H1 (cell line): ENCODE results near the gene CSF2RB. TPM values are rescaled to one million over a fixed set of nuclear protein-coding genes. Genes with fewer than 3 reads are reported as not detected.

Experiments used
- CTCF ChIA-PET: fragments of 300-600 bp; sonication (Branson Sonifier 250); formaldehyde crosslinking; loops from one replicate; lab custom pipeline; 2021; ENCODE audit not compliant: partially characterized antibody; lab: Charles Lee
- POLR2A ChIA-PET: fragments of 300-600 bp; sonication (Branson Sonifier 250); formaldehyde crosslinking; loops from one replicate; lab custom pipeline; 2021; ENCODE audit warnings: inconsistent platforms; ENCODE audit not compliant: partially characterized antibody; lab: Charles Lee
- DNase-seq, 2 experiments: peaks; one replicate each; pipeline versions ENCODE4 v3.0.0 to v3.0.0-alpha.2; 2010 to 2022; ENCODE audit warnings: low spot score in 2 of 2, low read depth in 1 of 2, mixed read lengths in 1 of 2
- FAIRE-seq: peaks from 2 replicates; lab custom pipeline; 2011; peaks lifted over from hg19 to GRCh38; lab: Jason Lieb, UNC
- H2AFZ ChIP-seq: 2 replicates; pipeline ENCODE4 v1.8.1; 2012; ENCODE audit warnings: low read length, inconsistent platforms
- H2AK5ac ChIP-seq: 2 replicates; pipeline ENCODE4 v1.6.1; 2013; ENCODE audit warnings: low read depth, low read length
- H2BK120ac ChIP-seq: replicated peaks from 2 replicates; pipeline ENCODE3; 2013; ENCODE audit warnings: low read depth, low read length, inconsistent platforms
- H2BK12ac ChIP-seq: 2 replicates; pipeline ENCODE4 v1.6.1; 2013; ENCODE audit warnings: low read depth, low read length
- H2BK15ac ChIP-seq: 2 replicates; pipeline ENCODE4 v1.6.1; 2013; ENCODE audit warnings: low read length
- H2BK20ac ChIP-seq: 2 replicates; pipeline ENCODE4 v1.6.1; 2013; ENCODE audit warnings: low read length
- H2BK5ac ChIP-seq: 2 replicates; pipeline ENCODE4 v1.6.1; 2013; ENCODE audit warnings: low read depth, low read length
- H3K14ac ChIP-seq: 2 replicates; pipeline ENCODE4 v1.6.1; 2013; ENCODE audit warnings: inconsistent platforms; ENCODE audit not compliant: insufficient read length
- H3K18ac ChIP-seq: 2 replicates; pipeline ENCODE4 v1.6.1; 2013; ENCODE audit warnings: low read length; ENCODE audit errors: extremely low read depth
- H3K23ac ChIP-seq: 2 replicates; pipeline ENCODE4 v1.6.1; 2013; ENCODE audit warnings: inconsistent platforms; ENCODE audit not compliant: insufficient read length
- H3K23me2 ChIP-seq: 2 replicates; pipeline ENCODE4 v1.6.1; 2013; ENCODE audit warnings: low read depth, low read length
- H3K27ac ChIP-seq: 2 replicates; pipeline ENCODE4 v1.6.1; 2011; ENCODE audit warnings: low read depth, low read length, inconsistent platforms
- H3K27me3 ChIP-seq, 4 experiments: replicated peaks in 1 of 4; 1 replicate in 1 of 4; 2 replicates in 3 of 4; pipeline versions ENCODE4 v1.6.1 to v1.8.1; 2011 to 2013; ENCODE audit warnings: low read length in 3 of 4, mild to moderate bottlenecking in 3 of 4, inconsistent platforms in 2 of 4, mixed read lengths in 2 of 4, moderate library complexity in 1 of 4; ENCODE audit not compliant: control insufficient read depth in 3 of 4, insufficient read depth in 3 of 4; ENCODE audit errors: extremely low read depth in 1 of 4
- H3K36me3 ChIP-seq, 4 experiments: 2 replicates each; pipeline versions ENCODE4 v1.6.1 to v1.8.1; 2011 to 2013; ENCODE audit warnings: mild to moderate bottlenecking in 4 of 4, low read length in 3 of 4, moderate library complexity in 2 of 4, control low read depth in 1 of 4, inconsistent platforms in 1 of 4; ENCODE audit not compliant: insufficient read depth in 4 of 4, control insufficient read depth in 2 of 4
- H3K4ac ChIP-seq: replicated peaks from 2 replicates; pipeline ENCODE3; 2013; ENCODE audit warnings: low read length, low read depth, mixed read lengths, inconsistent platforms; ENCODE audit not compliant: insufficient read length
- H3K4me1 ChIP-seq, 4 experiments: replicated peaks in 1 of 4; 1 replicate in 1 of 4; 2 replicates in 3 of 4; pipeline versions ENCODE4 v1.6.1 to v1.8.1; 2011 to 2013; ENCODE audit warnings: low read length in 3 of 4, inconsistent platforms in 2 of 4, mixed read lengths in 1 of 4; ENCODE audit not compliant: insufficient read depth in 4 of 4, control insufficient read depth in 3 of 4
- H3K4me2 ChIP-seq, 2 experiments: 2 replicates each; pipeline versions ENCODE4 v1.6.1 to v1.8.1; 2011 to 2013; ENCODE audit warnings: low read depth in 2 of 2, low read length in 2 of 2, control low read depth in 1 of 2, inconsistent platforms in 1 of 2, mild to moderate bottlenecking in 1 of 2; ENCODE audit not compliant: insufficient read depth in 1 of 2
- H3K4me3 ChIP-seq, 4 experiments: fragments of 200-600, 300-600 bp in 1 of 4; sonication (generic), shearing (Covaris generic), sonication (Bioruptor Twin) in 1 of 4; 2 replicates each; pipeline versions ENCODE4 v1.5.1 to v1.8.1; 2011 to 2016; ENCODE audit warnings: low read length in 4 of 4, low read depth in 3 of 4, control low read depth in 2 of 4, inconsistent platforms in 2 of 4, mild to moderate bottlenecking in 2 of 4, mixed read lengths in 1 of 4, moderate library complexity in 1 of 4; ENCODE audit not compliant: insufficient read depth in 2 of 4; ENCODE audit errors: extremely low read depth in 1 of 4
- H3K56ac ChIP-seq: replicated peaks from 2 replicates; pipeline ENCODE3; 2013; ENCODE audit warnings: low read depth, mild to moderate bottlenecking, mixed read lengths, low read length, inconsistent platforms; ENCODE audit not compliant: insufficient read length
- H3K79me1 ChIP-seq: 2 replicates; pipeline ENCODE4 v1.6.1; 2013; ENCODE audit warnings: low read depth, low read length, control low read depth
- H3K79me2 ChIP-seq, 2 experiments: 2 replicates each; pipeline versions ENCODE4 v1.6.1 to v1.8.1; 2012 to 2013; ENCODE audit warnings: low read length in 2 of 2, mild to moderate bottlenecking in 2 of 2, inconsistent platforms in 1 of 2; ENCODE audit not compliant: insufficient read depth in 2 of 2, control insufficient read depth in 1 of 2
- H3K9ac ChIP-seq, 4 experiments: replicated peaks in 1 of 4; 1 replicate in 1 of 4; 2 replicates in 3 of 4; pipeline versions ENCODE4 v1.6.1 to v1.8.1; 2011 to 2013; ENCODE audit warnings: low read depth in 3 of 4, low read length in 3 of 4, control low read depth in 2 of 4, mild to moderate bottlenecking in 2 of 4, moderate library complexity in 2 of 4, inconsistent platforms in 1 of 4; ENCODE audit errors: extremely low read depth in 1 of 4
- H3K9me3 ChIP-seq, 2 experiments: 2 replicates each; pipeline versions ENCODE4 v1.6.1 to v1.8.1; 2012 to 2013; ENCODE audit warnings: mild to moderate bottlenecking in 2 of 2, moderate library complexity in 2 of 2, control low read depth in 1 of 2, inconsistent platforms in 1 of 2, low read depth in 1 of 2, low read length in 1 of 2, mixed read lengths in 1 of 2; ENCODE audit not compliant: insufficient read depth in 2 of 2
- H4K20me1 ChIP-seq, 2 experiments: replicated peaks in 1 of 2; 2 replicates each; pipeline versions ENCODE3 to v1.8.1; 2011 to 2013; ENCODE audit warnings: inconsistent platforms in 2 of 2, low read length in 2 of 2, mild to moderate bottlenecking in 1 of 2; ENCODE audit not compliant: insufficient read depth in 2 of 2, control insufficient read depth in 1 of 2
- H4K5ac ChIP-seq: 2 replicates; pipeline ENCODE4 v1.6.1; 2013; ENCODE audit warnings: low read length, low read depth, mixed read lengths, inconsistent platforms; ENCODE audit not compliant: insufficient read length
- H4K8ac ChIP-seq: 2 replicates; pipeline ENCODE4 v1.8.0; 2013; ENCODE audit warnings: mild to moderate bottlenecking, moderate library complexity, low read length, inconsistent platforms; ENCODE audit not compliant: insufficient read depth; ENCODE audit errors: extremely low read depth
- H4K91ac ChIP-seq: replicated peaks from 2 replicates; pipeline ENCODE3; 2013; ENCODE audit warnings: low read length, mixed read lengths, inconsistent platforms; ENCODE audit not compliant: insufficient read length
- JUN ChIP-seq: IDR thresholded peaks from 2 replicates; pipeline ENCODE4 v1.6.1; 2011; ENCODE audit warnings: low read depth, mild to moderate bottlenecking, improper control_type of control experiment, low read length
- WGBS, 2 experiments: shearing (Covaris generic) in 1 of 2; methylation state at CpG; one replicate each; pipeline versions ENCODE4 v1.1.6 to v1.1.7; 2013 to 2015; ENCODE audit warnings: low lambda C conversion rate in 2 of 2, mixed read lengths in 2 of 2, inconsistent platforms in 1 of 2, low coverage in 1 of 2, missing lambda C conversion rate in 1 of 2; ENCODE audit not compliant: insufficient replicate concordance in 2 of 2, insufficient coverage in 1 of 2, insufficient read length in 1 of 2; ENCODE audit errors: extremely low coverage in 1 of 2, missing lambda C conversion rate in 1 of 2; 5-methylcytosine and 5-hydroxymethylcytosine counted together
- polyA plus RNA-seq, 7 experiments: library from polyadenylated mRNA; depleted of rRNA in 3 of 7; stranded (reverse) in 5 of 7; unstranded in 2 of 7; fragments of >200 nt in 5 of 7; fragments of 200-250 nt in 2 of 7; gene quantifications; 1 replicate in 5 of 7; 2 replicates in 1 of 7; 4 replicates in 1 of 7; pipeline versions ENCODE4 v1.2.1 to v1.2.3, GENCODE V29; 2011 to 2013; ENCODE audit warnings: missing spikeins in 2 of 7, mixed read lengths in 2 of 7
- total RNA-seq: library from RNA; stranded (reverse); fragmentation: NEBNext Ultra II Directional; extraction: Animal tissue kit (Norgen Biotek cat#: 25700); gene quantifications from 2 replicates; pipeline ENCODE4 v1.2.1, GENCODE V29; 2021

Gene CSF2RB
- total and polyA plus RNA-seq, 2 of the 8 experiments (the other 6 are each of a cell fraction or from before 2014, with no cell fraction given) = not detected

DNA sequence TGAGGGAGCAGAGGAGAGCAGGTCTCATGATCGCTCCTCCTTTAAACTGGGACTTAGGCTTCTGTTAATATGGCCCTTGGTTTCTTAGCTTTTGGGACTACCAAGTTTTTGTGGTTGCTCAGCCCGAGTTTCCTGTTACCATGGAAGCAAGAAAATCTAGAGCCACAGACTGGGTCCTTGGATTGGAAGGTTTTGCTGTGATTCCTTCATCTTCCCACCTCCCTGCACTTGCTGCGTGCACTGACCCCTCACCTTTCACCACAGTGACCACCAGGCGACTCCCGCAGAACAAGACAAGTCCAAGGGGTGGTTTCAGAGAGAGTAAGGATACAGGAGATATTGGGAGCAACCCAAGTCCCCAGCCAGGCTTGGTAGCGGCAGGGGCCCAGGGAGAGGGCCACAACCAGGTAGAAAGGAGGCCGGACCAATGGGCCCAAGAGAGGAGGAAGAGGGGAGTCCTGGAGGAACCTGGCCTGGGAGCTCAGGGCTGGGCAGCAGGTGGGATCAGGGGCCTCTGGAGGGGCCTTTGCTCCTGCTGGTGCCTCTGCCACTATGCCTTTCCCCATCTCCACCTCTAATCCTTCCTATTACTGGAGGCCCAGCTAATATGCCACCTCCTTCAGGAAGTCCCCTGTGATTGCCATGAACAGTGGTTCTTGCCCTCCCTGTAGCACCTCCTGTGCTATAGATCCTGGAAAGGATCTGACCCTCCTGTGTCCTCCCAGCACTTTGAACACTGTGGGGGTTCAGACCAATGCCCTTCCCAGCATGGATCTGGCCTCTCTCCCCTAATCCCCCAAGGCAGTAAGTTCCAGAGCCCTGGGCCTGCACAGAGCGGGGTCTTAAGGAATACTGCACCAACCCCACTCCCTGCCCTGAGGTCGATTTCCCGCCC is 21.2 kb downstream of the CSF2RB start:
- no peak for FAIRE-seq
- Histone ChIP-seq H2BK5ac (no peak overlapping the region), H3K27me3 (no peaks in the 10 kb centered on the region), H3K79me1 (no peaks in the 10 kb centered on the region), H3K4me2 (no peak overlapping the region), H2BK20ac (no peak overlapping the region), H2BK120ac (no peak overlapping the region), H4K5ac (no peak overlapping the region), H4K91ac (no peak overlapping the region), H3K4me1 (no peaks in the 10 kb centered on the region), H3K18ac (no peak overlapping the region), H3K23me2 (no peaks in the 10 kb centered on the region), H3K4me3 (no peak overlapping the region), H3K79me2 (no peaks in the 10 kb centered on the region), H3K14ac (no peak overlapping the region), H3K4ac (no peak overlapping the region), H2AK5ac (no peak overlapping the region), H3K27ac (no peak overlapping the region), H3K56ac (no peak overlapping the region), H4K8ac (no peak overlapping the region), H3K23ac (no peak overlapping the region), H2BK15ac (no peak overlapping the region), H3K9ac (no peak overlapping the region), H3K36me3 (no peaks in the 10 kb centered on the region), H4K20me1 (no peaks in the 10 kb centered on the region), H2AFZ (no peak overlapping the region), H2BK12ac (no peak overlapping the region; the same call in 1 of the 2 replicates), H3K9me3 (no peaks in the 10 kb centered on the region)
- POLR2A ChIA-PET = no interaction called here
- TF ChIP-seq JUN = no peak
- no peak for DNase-seq
- 89% methylated on average over 8 of the region's 10 CpGs; no CpG with 5 or more reads in 1 of the 2 experiments for WGBS, 2 experiments
- CTCF ChIA-PET = interaction anchor here (0.9 kb wide), 1 partner anchor 78 kb away, joined by 3 read pairs; no protein-coding TSS in a partner anchor
